T1000 (cell line): ENCODE measurements around the gene PHF2.

ENCODE experiments used
- DNase-seq: peaks from one replicate; lab custom pipeline; 2025; ENCODE audit warnings: mixed read lengths; lab: John Stamatoyannopoulos, UW

The PHF2 gene

GRCh38 chr9:93701494-93702218 lies 125.3 kb downstream of the PHF2 start:
- DNase-seq: no peak

DNA sequence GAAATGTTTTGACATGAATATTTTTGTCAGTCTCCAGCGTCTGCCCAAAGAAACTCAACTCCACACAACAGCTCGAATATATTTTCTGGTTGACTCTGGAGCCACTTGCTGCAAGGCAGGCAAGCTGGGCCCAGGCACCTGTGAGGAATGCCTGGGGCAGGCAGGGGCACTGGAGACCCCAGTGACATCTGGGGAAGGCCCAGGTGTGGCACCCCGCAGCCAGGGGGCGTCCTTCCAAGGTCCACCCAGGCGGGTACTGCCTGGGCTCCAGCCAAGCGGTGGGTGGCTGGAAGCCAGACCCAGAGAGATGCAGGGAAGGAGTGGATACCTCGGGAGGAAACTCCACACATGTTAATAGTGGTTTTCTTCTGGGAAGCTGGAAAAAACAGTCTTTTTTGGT lies 125.9 kb downstream of the PHF2 start:
- no peak for DNase-seq

DNA sequence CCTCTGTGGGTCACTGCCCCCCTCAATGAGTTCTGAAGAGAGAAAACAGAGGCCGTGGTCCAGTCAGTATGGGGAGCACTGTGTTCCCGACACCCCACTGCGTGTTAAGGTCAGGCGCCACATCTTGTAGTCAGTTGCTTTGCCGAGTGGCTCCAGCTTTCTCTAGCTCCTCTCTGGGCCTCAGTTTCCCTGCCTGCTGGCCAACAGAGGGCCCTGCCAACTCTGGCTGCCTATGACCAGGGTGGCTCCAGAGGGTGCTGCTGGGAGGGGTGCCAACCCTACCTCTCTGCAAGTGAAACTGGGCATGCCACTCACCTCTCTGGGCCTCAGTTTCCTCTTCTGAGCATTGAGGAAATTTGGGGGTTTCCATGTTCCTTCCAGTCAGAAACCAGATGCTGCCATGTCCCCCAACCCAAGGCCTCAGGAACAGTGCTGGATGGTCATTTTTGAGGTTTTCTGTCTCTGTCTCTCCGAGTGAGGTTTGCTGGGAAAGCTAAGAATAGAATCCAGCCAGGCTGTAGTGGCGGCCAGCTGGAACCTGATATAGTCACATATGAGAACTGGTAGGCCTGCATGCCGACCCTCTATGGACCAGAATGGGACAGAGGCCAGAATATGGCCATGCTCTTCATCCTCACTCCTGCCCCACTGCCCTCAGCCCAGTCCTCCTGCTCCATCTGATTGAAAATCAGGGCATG lies 132.1 kb downstream of the PHF2 start:
- DNase-seq: no peak

DNA sequence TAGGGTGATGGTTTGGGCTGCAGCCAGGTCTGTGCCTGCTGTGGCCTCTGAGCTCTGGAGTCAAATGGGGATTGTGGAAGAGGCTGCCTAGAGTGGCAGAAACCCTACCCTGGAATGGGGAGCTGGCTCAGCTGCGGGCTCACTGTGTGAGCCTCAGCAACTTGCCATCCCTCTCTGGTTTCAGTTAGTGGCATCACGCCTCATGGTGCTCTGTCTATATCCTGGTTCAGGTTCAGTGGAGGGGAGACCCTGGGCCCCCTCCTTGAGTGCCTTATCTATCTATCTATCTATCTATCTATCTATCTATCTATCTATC lies 132.6 kb downstream of the PHF2 start:
- no peak for DNase-seq

DNA sequence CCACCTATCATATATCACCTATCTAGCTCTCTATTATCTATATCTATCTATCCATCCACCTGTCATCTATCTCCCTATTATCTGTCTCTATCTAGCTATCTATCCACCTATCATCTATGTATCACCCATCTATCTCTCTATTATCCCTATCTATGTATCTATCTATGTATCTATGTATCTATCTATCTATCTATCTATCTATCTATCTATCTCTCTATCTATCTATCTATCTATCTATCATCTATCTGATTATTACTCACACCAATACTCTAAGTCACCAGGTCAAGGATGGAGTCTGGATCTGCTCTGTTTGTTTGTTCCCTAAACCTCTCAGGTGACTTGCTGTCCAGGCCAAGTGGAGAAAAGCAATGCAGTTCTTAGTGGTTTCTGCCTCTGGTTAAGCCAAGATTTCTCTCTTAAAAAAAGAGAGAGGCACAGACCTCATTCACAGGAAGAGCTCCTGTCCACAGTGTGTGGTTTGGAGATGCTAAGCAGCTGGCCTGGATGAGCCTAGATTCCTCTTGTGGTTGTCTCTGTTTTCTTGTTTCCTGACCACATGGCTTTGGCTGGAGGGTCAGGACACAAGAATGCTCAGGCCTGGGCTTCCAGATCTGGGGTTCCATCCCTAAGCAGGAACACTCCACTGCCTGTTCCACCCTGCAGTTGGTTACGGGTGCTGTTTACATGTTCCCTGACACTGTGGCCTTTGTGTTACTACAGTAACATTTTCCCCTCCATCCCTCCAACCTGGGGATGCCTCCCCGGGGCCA lies 133.4 kb downstream of the PHF2 start:
- DNase-seq: no peak

- DNase-seq: no peak
Observed at GRCh38 chr9:93710370-93710723, 134.0 kb downstream of the PHF2 start.

DNA sequence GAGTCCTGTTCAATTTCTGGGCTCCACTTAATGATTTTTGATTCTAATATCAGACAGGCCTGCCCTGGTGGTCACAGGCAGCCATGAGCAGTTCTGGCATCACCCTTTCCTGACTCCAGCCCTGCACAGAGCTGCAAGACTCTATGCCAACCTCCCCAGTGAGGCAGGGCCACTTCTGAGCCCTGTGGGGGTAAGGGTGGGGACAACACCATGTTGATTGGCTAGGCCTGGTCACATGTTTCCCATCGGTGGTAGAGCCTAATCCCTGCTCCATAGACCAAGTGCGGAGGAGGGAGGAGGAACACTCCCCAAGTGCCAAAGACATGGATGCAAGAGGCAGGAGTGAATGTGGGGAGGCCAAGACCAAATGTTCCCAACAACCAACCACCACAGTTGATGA lies 134.6 kb downstream of the PHF2 start:
- no peak for DNase-seq

- no peak for DNase-seq
Observed at GRCh38 chr9:93712896-93713295, 136.5 kb downstream of the PHF2 start.

GRCh38 chr9:93713716-93714115 lies 137.3 kb downstream of the PHF2 start:
- DNase-seq: no peak

- DNase-seq: no peak
Observed at GRCh38 chr9:93721417-93721965, 145.1 kb downstream of the PHF2 start.

- no peak for DNase-seq
Observed at GRCh38 chr9:93724852-93725251, 148.5 kb downstream of the PHF2 start.

DNA sequence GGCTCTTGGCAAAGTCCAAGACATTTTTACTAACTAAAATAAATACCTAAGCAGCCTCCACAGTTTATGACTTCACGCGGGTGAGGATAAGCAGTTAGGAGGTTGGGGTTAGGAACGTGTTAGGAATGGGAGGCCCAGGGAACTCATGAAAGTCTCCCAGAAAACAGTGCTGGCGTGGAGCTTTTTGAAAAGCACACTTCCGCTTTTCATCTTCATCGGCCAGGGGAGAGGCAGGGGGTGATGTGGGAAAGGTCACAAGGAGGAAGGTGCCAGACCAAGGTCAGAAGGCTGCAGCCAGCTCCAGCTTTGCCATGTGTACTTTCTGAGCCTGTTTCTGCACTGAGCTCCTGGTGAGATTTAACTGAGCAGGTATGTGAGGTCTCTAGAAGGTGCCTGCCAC lies 149.0 kb downstream of the PHF2 start:
- DNase-seq: no peak

DNA sequence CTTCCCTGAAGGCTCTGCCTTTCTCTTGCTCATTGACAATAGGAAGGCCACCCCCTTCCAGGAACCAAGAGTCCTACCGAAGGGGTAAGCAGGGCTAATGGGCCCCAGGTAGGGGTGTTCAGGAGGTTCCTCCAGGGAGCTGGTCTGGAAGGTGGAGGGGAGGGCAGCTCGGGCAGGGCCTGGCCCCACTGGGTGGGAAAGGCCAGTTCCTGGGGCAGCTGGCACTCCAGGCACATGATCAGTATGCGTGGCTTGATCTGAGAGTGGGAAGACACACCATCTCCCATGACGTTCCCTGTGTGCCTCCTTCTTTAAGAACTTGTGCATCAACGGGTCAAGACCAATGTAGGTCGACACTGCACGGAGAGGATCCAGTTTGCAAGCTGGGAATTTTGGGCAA lies 149.8 kb downstream of the PHF2 start:
- DNase-seq: no peak
